ENCODE results near the gene NADK.
"Not testable (repeated sequence)": the region's sequence is repeated elsewhere in the genome, so short reads cannot be mapped to it uniquely, and the experiment has no call there.

NADK gene

GRCh38 chr1:1745651-1746565, 32.4 kb downstream of the NADK start:
- DNase-seq, result peak; percentile 1

DNA sequence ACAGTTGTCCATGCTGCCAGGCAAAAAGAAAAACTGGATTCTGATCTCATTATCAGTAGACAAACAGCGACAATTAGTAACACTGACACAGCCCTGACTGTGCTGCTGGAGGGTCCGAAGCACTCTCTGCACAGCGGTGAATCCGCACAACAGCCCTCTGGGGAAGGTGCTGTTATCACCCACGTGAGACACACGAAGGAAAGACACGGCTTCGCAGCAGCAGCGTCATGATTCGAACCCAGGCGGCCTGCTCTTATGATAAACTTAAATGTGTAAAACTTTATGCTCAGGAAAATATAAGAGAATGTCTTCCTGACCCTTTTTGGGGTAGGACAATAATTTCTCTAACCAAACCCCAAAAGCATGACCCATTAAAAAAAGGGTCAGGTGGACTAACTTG, 35.7 kb downstream of the NADK start:
- DNase-seq, result not testable (repeated sequence)

GRCh38 chr1:1741013-1741412, 37.3 kb downstream of the NADK start:
- DNase-seq, result not testable (repeated sequence)

GRCh38 chr1:1738799-1739337, 39.4 kb downstream of the NADK start:
- DNase-seq, result not testable (repeated sequence)

DNA sequence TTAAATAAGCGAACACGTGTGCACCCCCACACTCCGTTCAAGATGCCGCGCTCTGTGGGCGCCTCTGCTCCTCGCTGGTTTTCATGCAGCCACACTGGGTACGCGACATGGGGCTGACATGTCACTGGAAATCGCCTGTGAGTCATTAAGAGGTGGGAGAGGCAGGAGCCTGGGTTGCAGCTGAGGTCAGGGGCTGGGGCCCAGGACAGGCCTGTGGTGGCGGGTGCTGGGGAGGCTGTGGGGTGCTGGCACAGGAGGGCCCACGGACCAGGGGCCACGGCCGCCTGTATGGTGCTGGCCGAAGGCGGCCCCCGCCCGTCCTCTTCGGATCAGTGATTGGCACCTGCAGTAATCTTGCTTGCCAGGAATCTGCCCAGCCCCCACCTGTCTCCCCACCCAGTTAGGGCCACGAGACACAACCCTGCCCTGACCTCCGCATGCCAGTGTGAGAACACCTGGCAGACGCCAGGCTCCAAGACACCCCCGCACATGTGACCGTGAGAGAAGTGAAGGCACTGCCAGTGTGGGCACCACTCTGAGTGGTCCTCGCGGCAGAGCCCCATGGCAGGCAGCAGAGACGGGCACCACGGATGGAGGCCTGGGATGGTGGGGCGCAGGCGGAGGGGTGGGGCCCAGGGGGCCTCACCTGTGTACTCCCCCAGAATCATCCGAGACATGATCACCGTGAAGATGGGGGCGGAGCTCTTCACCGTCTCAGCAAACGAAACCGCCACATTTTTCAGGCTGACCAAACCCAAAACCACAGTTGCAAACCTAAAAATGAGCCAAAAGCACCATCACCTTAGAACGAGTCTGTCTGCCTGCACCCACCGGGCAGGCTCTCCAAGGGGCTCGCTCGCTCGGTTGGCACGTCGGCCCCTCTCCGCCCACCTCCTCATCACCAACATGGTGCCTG, 40.3 kb downstream of the NADK start:
- DNase-seq, result not testable (repeated sequence)

- no peak for DNase-seq
Observed at GRCh38 chr1:1732381-1732780, 45.9 kb downstream of the NADK start.

- DNase-seq, result no peak
Observed at GRCh38 chr1:1730870-1731269, 47.4 kb downstream of the NADK start.

- DNase-seq, result not testable (repeated sequence)
Observed at GRCh38 chr1:1730230-1730629, 48.0 kb downstream of the NADK start.

DNA sequence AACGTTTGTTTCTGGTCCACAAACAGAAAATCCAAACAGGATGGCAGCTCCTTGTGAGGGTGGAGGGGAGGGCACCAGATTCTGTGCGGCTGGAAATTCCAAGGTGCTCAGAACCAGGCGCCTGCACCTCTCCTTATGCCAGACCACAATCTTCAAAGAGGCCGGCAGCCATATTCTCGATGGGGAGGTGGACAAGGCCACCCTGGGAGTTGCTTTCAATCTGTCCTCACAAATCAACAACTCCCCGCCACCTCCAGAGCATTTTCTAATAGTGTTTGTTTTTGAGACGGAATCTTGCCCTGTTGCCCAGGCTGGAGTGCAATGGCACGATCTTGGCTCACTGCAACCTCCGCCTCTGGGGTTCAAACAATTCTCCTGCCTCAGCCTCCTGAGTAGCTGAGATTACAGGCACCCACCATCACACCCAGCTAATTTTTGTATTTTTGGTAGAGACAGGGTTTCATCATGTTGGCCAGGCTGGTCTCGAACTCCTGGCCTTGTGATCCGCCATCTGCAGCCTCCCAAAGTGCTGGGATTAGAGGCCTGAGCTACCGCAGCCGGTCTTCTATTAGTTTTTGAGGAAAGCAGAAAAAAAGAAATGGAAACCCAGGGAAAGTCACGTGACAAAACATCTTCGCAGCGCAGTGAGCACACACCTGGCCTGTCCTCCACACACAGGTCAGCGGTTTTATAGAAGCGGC, 49.0 kb downstream of the NADK start:
- DNase-seq, result not testable (repeated sequence)

GRCh38 chr1:1728308-1729005, 49.8 kb downstream of the NADK start:
- DNase-seq, result not testable (repeated sequence)

DNA sequence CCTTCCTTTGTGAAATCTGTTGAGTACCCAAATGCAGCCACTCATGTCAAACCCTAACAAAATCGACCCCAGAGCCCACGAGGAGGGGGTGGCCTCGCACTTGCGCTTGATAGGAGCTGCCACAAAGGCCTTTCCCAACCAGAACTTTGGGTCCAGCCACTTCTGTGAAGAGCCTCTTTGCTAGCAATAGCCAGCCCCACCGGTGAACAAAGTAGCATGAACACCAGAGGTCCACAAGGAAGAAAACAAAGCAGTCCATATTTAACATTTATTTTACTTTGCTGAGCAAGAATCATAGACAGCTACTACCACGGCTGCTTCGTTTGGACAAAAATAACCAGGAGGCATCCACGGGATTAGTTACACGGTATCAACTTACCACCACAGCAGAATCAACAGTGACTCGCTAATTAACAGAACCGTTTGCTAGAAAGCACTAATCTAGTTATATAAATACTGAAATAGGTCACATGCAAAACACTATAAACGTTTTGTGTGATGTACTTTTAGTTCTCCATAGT, 51.1 kb downstream of the NADK start:
- DNase-seq, result not testable (repeated sequence)

DNA sequence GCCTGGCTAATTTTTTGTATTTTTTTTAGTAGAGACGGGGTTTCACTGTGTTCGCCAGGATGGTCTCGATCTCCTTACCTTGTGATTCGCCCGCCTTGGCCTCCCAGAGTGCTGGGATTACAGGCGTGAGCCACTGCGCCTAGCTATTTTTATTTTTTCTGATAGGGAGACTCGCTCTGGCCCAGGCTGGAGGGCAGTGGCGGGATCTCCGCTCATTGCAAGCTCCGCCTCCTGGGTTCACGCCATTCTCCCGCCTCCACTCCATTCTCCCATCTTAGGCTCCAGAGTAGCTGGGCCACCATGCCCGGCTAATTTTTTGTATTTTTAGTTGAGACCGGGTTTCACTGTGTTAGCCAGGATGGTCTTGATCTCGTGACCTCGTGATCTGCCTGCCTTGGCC, 52.2 kb downstream of the NADK start:
- not testable (repeated sequence) for DNase-seq

- not testable (repeated sequence) for DNase-seq
Observed at GRCh38 chr1:1724035-1724864, 54.0 kb downstream of the NADK start, which contains the start of gene CDK11A. Gene CDK11A, minus strand, starts transcription at chr1:1724357. Its CDS starts 1,539 bp downstream, at chr1:1722818.

DNA sequence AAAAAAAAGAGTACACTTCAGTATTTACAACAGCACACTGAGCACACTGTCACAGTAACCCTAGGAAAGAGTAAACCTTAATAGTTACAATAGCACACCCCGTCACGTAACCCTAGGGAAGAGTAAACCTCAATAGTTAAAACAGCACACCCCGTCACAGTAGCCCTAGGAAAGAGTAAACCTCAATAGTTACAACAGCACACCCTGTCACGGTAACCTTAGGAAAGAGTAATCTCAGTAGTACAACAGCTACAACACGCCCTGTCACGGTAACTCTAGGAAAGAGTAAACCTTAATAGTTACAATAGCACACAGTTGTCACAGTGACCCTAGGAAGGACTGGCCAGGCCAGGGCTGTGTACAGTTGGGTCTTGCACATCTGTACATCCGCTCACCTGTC, 57.1 kb downstream of the NADK start:
- DNase-seq, result no peak

GRCh38 chr1:1715109-1715883, 63.0 kb downstream of the NADK start:
- DNase-seq, result not testable (repeated sequence)

DNA sequence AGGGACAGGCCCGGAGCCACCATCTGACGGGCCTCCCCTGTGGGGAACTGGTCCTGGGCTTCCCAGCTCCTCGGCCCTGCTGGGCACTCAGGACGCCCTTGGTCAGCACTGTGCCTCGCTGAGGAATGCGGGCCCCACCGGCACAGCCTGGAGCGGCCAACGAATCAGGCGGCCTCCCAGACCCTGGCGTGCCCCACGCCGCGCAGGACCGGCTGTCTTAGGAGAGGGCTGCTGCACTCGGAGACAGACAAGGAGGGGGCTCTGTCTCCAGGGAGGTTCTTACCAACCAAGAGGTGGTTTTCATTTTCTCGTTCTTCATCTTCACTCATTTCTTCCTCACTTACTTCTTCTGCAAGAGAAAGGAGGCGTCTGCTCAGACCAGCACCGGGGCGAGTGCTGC, 70.4 kb downstream of the NADK start:
- DNase-seq, result not testable (repeated sequence)

DNA sequence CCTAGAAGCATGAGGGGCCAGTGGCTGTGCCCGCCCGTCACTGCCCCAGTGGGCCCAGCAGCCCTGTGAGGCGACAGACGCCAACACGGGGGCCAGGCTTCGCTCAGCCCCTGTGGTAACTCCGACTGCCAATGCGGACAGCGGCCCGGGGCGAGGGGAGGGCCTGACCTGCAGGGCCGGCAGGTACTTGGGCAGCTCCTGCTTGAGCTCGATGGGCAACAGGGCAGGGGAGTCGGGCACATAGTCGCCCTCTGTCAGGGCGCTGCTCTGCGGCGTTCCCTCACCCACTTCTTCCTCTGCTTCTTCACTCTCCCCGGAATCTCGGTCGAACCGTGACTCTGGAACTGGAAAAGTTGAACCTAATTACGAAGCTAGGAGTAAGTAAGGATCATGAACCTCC, 71.0 kb downstream of the NADK start:
- not testable (repeated sequence) for DNase-seq

- DNase-seq, result not testable (repeated sequence)
Observed at GRCh38 chr1:1705623-1706022, 72.6 kb downstream of the NADK start.

DNA sequence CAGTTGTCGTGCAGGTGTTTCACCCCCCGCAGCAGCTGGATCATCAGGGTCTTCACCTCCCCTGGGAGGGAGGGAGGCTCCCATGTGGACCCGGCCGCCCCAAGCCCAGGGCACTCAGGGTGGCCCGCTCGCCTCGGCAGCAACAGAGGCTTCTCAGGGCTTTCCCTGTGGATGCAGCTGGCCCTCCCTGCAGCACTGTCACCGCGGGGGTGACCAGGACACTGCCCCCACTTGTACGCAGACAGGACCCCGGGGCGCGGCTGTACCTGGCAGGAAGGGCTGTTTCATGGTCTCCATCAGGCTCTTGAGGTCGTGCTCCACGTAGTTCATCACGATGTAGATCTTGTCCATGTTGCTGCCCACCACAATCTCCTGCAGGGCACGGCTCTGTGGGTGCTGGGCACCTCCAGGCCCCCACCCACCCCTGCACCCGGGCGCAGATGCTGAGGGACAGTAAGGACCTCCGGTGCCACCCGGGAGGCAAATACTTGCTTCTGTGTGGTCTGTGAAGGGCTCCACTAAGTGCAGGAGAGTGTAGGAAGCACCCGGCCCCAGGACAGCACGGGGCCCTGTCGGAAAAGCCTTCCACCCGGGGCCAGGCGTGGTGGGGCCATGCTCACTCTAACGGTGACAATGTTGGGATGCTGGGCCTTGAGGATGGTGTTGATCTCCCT, 73.8 kb downstream of the NADK start:
- DNase-seq, result not testable (repeated sequence)

Measured in NCI-H1092 treated with DMSO at 0.1 percent for 48 hours (cell line).